Measurements from ENCODE around the gene SEPTIN5. TPM values are rescaled to one million over a fixed set of nuclear protein-coding genes. Genes with fewer than 3 reads are reported as not detected.

Gene SEPTIN5
- total RNA-seq, 1 donor from 2014 or later: 5.0 TPM

GRCh38 chr22:19738664-19739447 lies 24.6 kb downstream of the SEPTIN5 start:
- peaks cover 12% of the 10 kb centered on the region for H3K4me1 ChIP-seq
- H3K36me3 ChIP-seq: no peaks in the 10 kb centered on the region
- Mint-ChIP-seq H3K4me1 (no peaks in the 10 kb centered on the region), H3K9me3 (no peaks in the 10 kb centered on the region), H3K27ac (no peak overlapping the region), H3K4me3 (no peak overlapping the region), H3K36me3 (no peaks in the 10 kb centered on the region), H3K27me3 (ENCODE audit: insufficient read depth, low read depth) (peaks cover 2% of the 10 kb centered on the region)
- TF ChIP-seq EZH2phosphoT487 (IDR thresholded peaks at IDR 0.05) (no peak), EZH2 (IDR thresholded peaks at IDR 0.05) (no peak)
- TF ChIP-seq, protein P1, sequence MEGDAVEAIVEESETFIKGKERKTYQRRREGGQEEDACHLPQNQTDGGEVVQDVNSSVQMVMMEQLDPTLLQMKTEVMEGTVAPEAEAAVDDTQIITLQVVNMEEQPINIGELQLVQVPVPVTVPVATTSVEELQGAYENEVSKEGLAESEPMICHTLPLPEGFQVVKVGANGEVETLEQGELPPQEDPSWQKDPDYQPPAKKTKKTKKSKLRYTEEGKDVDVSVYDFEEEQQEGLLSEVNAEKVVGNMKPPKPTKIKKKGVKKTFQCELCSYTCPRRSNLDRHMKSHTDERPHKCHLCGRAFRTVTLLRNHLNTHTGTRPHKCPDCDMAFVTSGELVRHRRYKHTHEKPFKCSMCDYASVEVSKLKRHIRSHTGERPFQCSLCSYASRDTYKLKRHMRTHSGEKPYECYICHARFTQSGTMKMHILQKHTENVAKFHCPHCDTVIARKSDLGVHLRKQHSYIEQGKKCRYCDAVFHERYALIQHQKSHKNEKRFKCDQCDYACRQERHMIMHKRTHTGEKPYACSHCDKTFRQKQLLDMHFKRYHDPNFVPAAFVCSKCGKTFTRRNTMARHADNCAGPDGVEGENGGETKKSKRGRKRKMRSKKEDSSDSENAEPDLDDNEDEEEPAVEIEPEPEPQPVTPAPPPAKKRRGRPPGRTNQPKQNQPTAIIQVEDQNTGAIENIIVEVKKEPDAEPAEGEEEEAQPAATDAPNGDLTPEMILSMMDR (IDR thresholded peaks at IDR 0.05): no peak
- no peaks in the 10 kb centered on the region for H3K79me2 ChIP-seq (ENCODE audit: low read depth)
- no peaks in the 10 kb centered on the region for H4K20me1 ChIP-seq (ENCODE audit: low read depth)
- no peak overlapping the region for H3K4me3 ChIP-seq
- H3K27me3 ChIP-seq: no peaks in the 10 kb centered on the region
- H3K27ac ChIP-seq: no peak overlapping the region
- H3K9me3 ChIP-seq (ENCODE audit: low read depth): no peaks in the 10 kb centered on the region
- no peak for DNase-seq (ENCODE audit: low spot score)
- H3F3A ChIP-seq (ENCODE audit: low read depth): no peaks in the 10 kb centered on the region
- no peak overlapping the region for H3K9ac ChIP-seq
- no peak overlapping the region for H2AFZ ChIP-seq (replicated peaks)
- peak overlapping the region; percentile 8 for H3K4me2 ChIP-seq

GRCh38 chr22:19739448-19739895 lies 25.2 kb downstream of the SEPTIN5 start:
- Mint-ChIP-seq H3K27ac (no peak overlapping the region), H3K27me3 (ENCODE audit: insufficient read depth, low read depth) (peaks cover 2% of the 10 kb centered on the region), H3K4me3 (no peak overlapping the region), H3K4me1 (no peaks in the 10 kb centered on the region), H3K9me3 (no peaks in the 10 kb centered on the region), H3K36me3 (no peaks in the 10 kb centered on the region)
- no peak overlapping the region for H3K9ac ChIP-seq
- no peaks in the 10 kb centered on the region for H3K36me3 ChIP-seq
- no peaks in the 10 kb centered on the region for H4K20me1 ChIP-seq (ENCODE audit: low read depth)
- H3K4me1 ChIP-seq: peaks cover 12% of the 10 kb centered on the region
- H3K4me2 ChIP-seq: no peak overlapping the region
- no peak overlapping the region for H3K27ac ChIP-seq
- H3K27me3 ChIP-seq: no peaks in the 10 kb centered on the region
- DNase-seq (ENCODE audit: low spot score): no peak
- H3K79me2 ChIP-seq (ENCODE audit: low read depth): no peaks in the 10 kb centered on the region
- TF ChIP-seq EZH2phosphoT487 (IDR thresholded peaks at IDR 0.05) (no peak), EZH2 (IDR thresholded peaks at IDR 0.05) (no peak)
- H3K4me3 ChIP-seq: no peak overlapping the region
- H3K9me3 ChIP-seq (ENCODE audit: low read depth): no peaks in the 10 kb centered on the region
- no peak overlapping the region for H2AFZ ChIP-seq (replicated peaks)
- H3F3A ChIP-seq (ENCODE audit: low read depth): no peaks in the 10 kb centered on the region

DNA sequence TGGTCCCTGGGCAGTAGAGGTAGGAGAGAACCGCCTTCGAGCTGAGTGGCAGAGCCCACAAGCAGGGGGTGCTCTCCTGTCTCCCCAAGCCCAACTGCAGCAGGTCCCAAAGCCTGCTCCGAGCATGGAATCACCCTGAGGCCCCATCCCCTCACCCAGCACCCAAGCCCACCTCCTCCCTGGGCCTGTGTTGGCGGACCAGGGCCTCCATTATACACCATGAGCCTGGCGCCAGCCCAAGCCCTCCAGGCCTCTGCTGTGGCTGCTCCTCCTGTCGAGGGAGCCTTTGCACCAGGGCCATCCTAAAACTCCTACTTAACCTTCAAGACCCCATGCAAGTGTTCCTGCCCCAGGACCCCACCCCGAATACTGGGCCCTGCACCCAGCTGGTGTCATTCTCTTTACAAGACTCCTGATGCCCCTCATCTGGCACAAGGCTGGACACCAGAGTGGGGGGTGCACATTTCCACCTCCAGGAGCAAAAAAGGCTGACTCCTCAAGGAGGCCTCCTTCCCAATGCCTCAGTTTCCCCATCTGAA lies 25.7 kb downstream of the SEPTIN5 start:
- Histone ChIP-seq H3K79me2 (ENCODE audit: low read depth) (no peaks in the 10 kb centered on the region), H3K4me3 (no peak overlapping the region), H3K9me3 (ENCODE audit: low read depth) (no peaks in the 10 kb centered on the region), H4K20me1 (ENCODE audit: low read depth) (no peaks in the 10 kb centered on the region), H3K27ac (no peak overlapping the region), H3K9ac (no peak overlapping the region), H3F3A (ENCODE audit: low read depth) (no peaks in the 10 kb centered on the region), H3K36me3 (no peaks in the 10 kb centered on the region), H3K4me2 (no peak overlapping the region), H2AFZ (replicated peaks) (no peak overlapping the region), H3K27me3 (no peaks in the 10 kb centered on the region), H3K4me1 (peaks cover 12% of the 10 kb centered on the region)
- H3K27me3 Mint-ChIP-seq (ENCODE audit: insufficient read depth, low read depth): no peaks in the 10 kb centered on the region
- TF ChIP-seq EZH2 (IDR thresholded peaks at IDR 0.05) (no peak), EZH2phosphoT487 (IDR thresholded peaks at IDR 0.05) (no peak)
- TF ChIP-seq, protein P1 (IDR thresholded peaks at IDR 0.05): no peak
- no peaks in the 10 kb centered on the region for H3K36me3 Mint-ChIP-seq
- H3K4me3 Mint-ChIP-seq: no peak overlapping the region
- no peak for DNase-seq (ENCODE audit: low spot score)
- no peak overlapping the region for H3K27ac Mint-ChIP-seq
- no peaks in the 10 kb centered on the region for H3K4me1 Mint-ChIP-seq
- no peaks in the 10 kb centered on the region for H3K9me3 Mint-ChIP-seq

DNA sequence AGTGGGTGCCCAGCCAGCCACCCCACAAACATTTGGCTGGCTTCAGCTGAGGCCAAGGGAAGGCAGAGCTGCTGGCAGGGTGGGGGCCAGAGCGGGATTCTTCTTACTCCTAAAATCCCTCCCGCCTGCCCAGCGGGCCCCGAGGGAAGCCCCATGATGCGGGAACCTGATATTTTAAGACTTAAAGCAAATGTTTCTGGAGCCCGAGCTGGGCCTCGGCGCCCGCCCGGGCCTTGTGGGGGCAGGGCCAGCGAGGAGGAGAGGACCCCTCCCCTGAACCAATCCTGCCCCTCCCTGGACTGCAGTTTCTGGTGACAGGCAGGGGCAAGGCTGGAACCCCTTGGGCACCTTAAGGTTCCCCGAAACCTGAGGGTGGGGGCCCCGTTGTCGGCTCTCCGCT lies 26.3 kb downstream of the SEPTIN5 start:
- Mint-ChIP-seq H3K9me3 (no peaks in the 10 kb centered on the region), H3K36me3 (no peaks in the 10 kb centered on the region), H3K27me3 (ENCODE audit: insufficient read depth, low read depth) (no peaks in the 10 kb centered on the region), H3K4me1 (no peaks in the 10 kb centered on the region), H3K27ac (no peak overlapping the region), H3K4me3 (no peak overlapping the region)
- Histone ChIP-seq H3F3A (ENCODE audit: low read depth) (no peaks in the 10 kb centered on the region), H3K9me3 (ENCODE audit: low read depth) (no peaks in the 10 kb centered on the region), H3K4me1 (peaks cover 12% of the 10 kb centered on the region), H3K27me3 (no peaks in the 10 kb centered on the region), H3K79me2 (ENCODE audit: low read depth) (no peaks in the 10 kb centered on the region), H4K20me1 (ENCODE audit: low read depth) (no peaks in the 10 kb centered on the region), H2AFZ (replicated peaks) (no peak overlapping the region), H3K9ac (no peak overlapping the region), H3K4me3 (no peak overlapping the region), H3K27ac (no peak overlapping the region), H3K36me3 (no peaks in the 10 kb centered on the region), H3K4me2 (no peak overlapping the region)
- no peak for DNase-seq (ENCODE audit: low spot score)
- TF ChIP-seq, protein P1 (IDR thresholded peaks at IDR 0.05): no peak
